ENCODE measurements around the gene MPO.

The MPO gene

GRCh38 chr17:58229384-58229783 is 51.4 kb downstream of the MPO start:
- no peak for DNase-seq

DNA sequence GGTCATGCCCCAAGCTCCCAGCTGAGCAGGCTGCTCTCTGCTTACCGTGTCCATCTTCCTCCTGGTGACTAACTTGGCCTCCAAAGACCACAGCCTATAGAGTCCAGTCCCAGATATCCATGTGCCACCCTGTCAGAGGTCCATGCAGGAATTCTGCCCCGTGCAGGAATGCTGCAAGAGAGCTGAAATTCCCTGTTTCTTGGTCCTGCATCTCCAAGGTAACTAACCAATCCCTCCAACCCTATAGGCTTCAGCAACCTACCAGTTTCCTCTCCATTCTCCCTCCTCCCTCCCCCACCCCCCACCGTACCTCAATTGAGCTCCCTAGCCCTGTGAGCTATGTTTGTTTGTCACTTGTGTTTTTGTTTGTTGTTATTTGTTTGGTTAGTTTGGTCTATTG is 52.1 kb downstream of the MPO start:
- no peak for DNase-seq

GRCh38 chr17:58227733-58228132 is 53.0 kb downstream of the MPO start:
- no peak for DNase-seq

- no peak for DNase-seq
These were observed 56.4 kb downstream of the MPO start for GRCh38 chr17:58224315-58224714.

Data from activated CD4-positive, alpha-beta T cell treated with anti-CD3 and anti-CD28 coated beads for 1 hour (primary cell).